Panc1 (cell line): ENCODE data around the gene DUSP16. TPM values are rescaled to one million over a fixed set of nuclear protein-coding genes. Genes with fewer than 3 reads are reported as not detected.

Experiments used
- ATAC-seq: fragments of 200-7000 bp; cut with Tn5 transposase; 2 replicates; pipeline ENCODE4 v1.9.1; 2020; ENCODE audit warnings: mild to moderate bottlenecking, moderate library complexity
- BruUV-seq: library from RNA; stranded (reverse); fragments of 400-500 nt; replicated peaks from 2 replicates; lab custom pipeline; 2021; lab: Mats Ljungman, UMichigan
- CTCF ChIA-PET: fragments of 300-600 bp; sonication (Branson Sonifier 250); formaldehyde crosslinking; loops from one replicate; lab custom pipeline; 2022; ENCODE audit warnings: antibody characterized with exemption; lab: Charles Lee
- POLR2A ChIA-PET: fragments of 300-600 bp; sonication (Branson Sonifier 250); formaldehyde crosslinking; loops from one replicate; lab custom pipeline; 2022; ENCODE audit warnings: antibody characterized with exemption; lab: Charles Lee
- DNase-seq: peaks from one replicate; pipeline ENCODE4 v3.0.0-alpha.2; 2010; ENCODE audit warnings: low read depth, low spot score
- H3K27ac ChIP-seq: 2 replicates; pipeline ENCODE4 v1.5.1; 2011; ENCODE audit warnings: mild to moderate bottlenecking, low read length, inconsistent platforms
- H3K27me3 ChIP-seq: fragments of 200-500 bp; sonication (Bioruptor generic); 2 replicates; pipeline ENCODE4 v1.6.0; 2014; ENCODE audit warnings: low read length, inconsistent platforms; ENCODE audit not compliant: control insufficient read depth, insufficient read depth
- H3K36me3 ChIP-seq: fragments of 200-500 bp; sonication (Bioruptor generic); 2 replicates; pipeline ENCODE4 v1.5.1; 2014; ENCODE audit warnings: inconsistent platforms, mild to moderate bottlenecking, low read length, moderate library complexity; ENCODE audit not compliant: control insufficient read depth, insufficient read depth
- H3K4me1 ChIP-seq: 2 replicates; pipeline ENCODE4 v1.5.1; 2011; ENCODE audit warnings: inconsistent platforms, mild to moderate bottlenecking, low read length, moderate library complexity; ENCODE audit not compliant: control insufficient read depth, insufficient read depth
- H3K4me3 ChIP-seq, 2 experiments: 2 replicates each; pipeline ENCODE4 v1.5.1; 2011 to 2012; ENCODE audit warnings: low read depth in 2 of 2, low read length in 2 of 2, mild to moderate bottlenecking in 2 of 2, inconsistent platforms in 1 of 2, moderate library complexity in 1 of 2
- H3K9me3 ChIP-seq: fragments of 200-500 bp; sonication (Bioruptor generic); 2 replicates; pipeline ENCODE4 v1.5.1; 2014; ENCODE audit warnings: low read depth, mild to moderate bottlenecking, inconsistent platforms, low read length, moderate library complexity; ENCODE audit not compliant: control insufficient read depth, insufficient read depth
- CTCF ChIP-seq: fragments of 450-650 bp; IDR thresholded peaks from 2 replicates; pipeline ENCODE4 v1.5.1; 2017; ENCODE audit warnings: mild to moderate bottlenecking
- POLR2AphosphoS5 ChIP-seq: IDR thresholded peaks from 2 replicates; pipeline ENCODE4 v1.6.1; 2012; ENCODE audit warnings: mild to moderate bottlenecking, low read depth, low read length, moderate library complexity
- REST ChIP-seq, 2 experiments: IDR thresholded peaks; 2 replicates each; pipeline ENCODE4 v1.6.1; 2011 to 2012; ENCODE audit warnings: low read depth in 2 of 2, control low read depth in 1 of 2, low read length in 1 of 2, mild to moderate bottlenecking in 1 of 2, moderate library complexity in 1 of 2; ENCODE audit not compliant: insufficient read depth in 1 of 2
- SIN3A ChIP-seq: IDR thresholded peaks from 2 replicates; pipeline ENCODE4 v1.6.1; 2012; ENCODE audit warnings: low read depth, mild to moderate bottlenecking, low read length, moderate library complexity, borderline replicate concordance; ENCODE audit not compliant: insufficient read depth
- TCF7L2 ChIP-seq: IDR thresholded peaks from 2 replicates; pipeline ENCODE4 v1.6.1; 2011; ENCODE audit warnings: mild to moderate bottlenecking, low read depth, low read length, inconsistent platforms
- in situ Hi-C: cut with HindIII; loops from 2 replicates; pipeline ENCODE4 v1.10.0; 2016; ENCODE audit warnings: low sequenced_read_pairs, low pct_unique_long_range_greater_than_20kb
- intact Hi-C: fragments of 100-400 bp; cut with micrococcal nuclease; formaldehyde crosslinking; loops from one replicate; pipeline ENCODE4 v1.10.0; 2022; ENCODE audit not compliant: unreplicated experiment
- total RNA-seq: library from RNA; stranded (reverse); gene quantifications from one replicate; pipeline ENCODE4 v1.2.1, GENCODE V29; 2021; ENCODE audit not compliant: unreplicated experiment

The DUSP16 gene
- total RNA-seq, 1 experiment from 2014 or later, result 12.9 TPM

- DNase-seq (no peak), ATAC-seq (no peak)
- no peak for TF ChIP-seq POLR2AphosphoS5
- TF ChIP-seq SIN3A, result no peak
- no peak for TF ChIP-seq CTCF
- TF ChIP-seq REST (IDR thresholded peaks at IDR 0.05; ENCODE audit: insufficient read depth in 1 of 2, low read depth in 2 of 2, low read length in 1 of 2), result no peak
- TF ChIP-seq TCF7L2, result no peak
- Histone ChIP-seq H3K4me1 (no peaks in the 10 kb centered on the region), H3K27me3 (no peaks in the 10 kb centered on the region), H3K27ac (no peak overlapping the region), H3K9me3 (no peaks in the 10 kb centered on the region), H3K36me3 (no peaks in the 10 kb centered on the region), H3K4me3 (no peak overlapping the region)
- POLR2A ChIA-PET, result no interaction called here
- intact Hi-C loops, result no loop called here
- BruUV-seq, result no TSS peak
- in situ Hi-C loops, result no loop called here
- CTCF ChIA-PET, result no interaction called here
These were observed 16.3 kb downstream of the DUSP16 start for GRCh38 chr12:12546314-12546772.

GRCh38 chr12:12543959-12544358 is 18.7 kb downstream of the DUSP16 start:
- no TSS peak for BruUV-seq
- in situ Hi-C loops, result no loop called here
- no peak for TF ChIP-seq POLR2AphosphoS5
- TF ChIP-seq TCF7L2, result no peak
- TF ChIP-seq SIN3A, result no peak
- TF ChIP-seq CTCF, result no peak
- no peak for TF ChIP-seq REST (IDR thresholded peaks at IDR 0.05; ENCODE audit: insufficient read depth in 1 of 2, low read depth in 2 of 2, low read length in 1 of 2)
- Histone ChIP-seq H3K27me3 (no peaks in the 10 kb centered on the region), H3K4me1 (no peaks in the 10 kb centered on the region), H3K36me3 (no peaks in the 10 kb centered on the region), H3K9me3 (no peaks in the 10 kb centered on the region), H3K4me3 (no peak overlapping the region), H3K27ac (no peak overlapping the region)
- POLR2A ChIA-PET, result no interaction called here
- DNase-seq, result no peak
- CTCF ChIA-PET, result no interaction called here
- intact Hi-C loops, result no loop called here
- no peak for ATAC-seq
